ENCODE data around the gene CASD1. TPM values are rescaled to one million over a fixed set of nuclear protein-coding genes. Genes with fewer than 3 reads are reported as not detected.

The CASD1 gene
- total RNA-seq, 2 experiments from 2014 or later = 10.6 to 13.8 TPM

GRCh38 chr7:94595717-94596116 is 86.1 kb downstream of the CASD1 start:
- DNase-seq (no peak), ATAC-seq (no peak)
- no peaks in the 10 kb centered on the region for H3K9me3 Mint-ChIP-seq (ENCODE audit: insufficient read depth)
- H3K4me3 Mint-ChIP-seq = no peak overlapping the region
- no peaks in the 10 kb centered on the region for H3K4me1 Mint-ChIP-seq (ENCODE audit: low read depth)
- H3K36me3 Mint-ChIP-seq (ENCODE audit: low read depth) = no peaks in the 10 kb centered on the region
- CTCF ChIA-PET = no interaction called here
- no peak overlapping the region for H3K27ac Mint-ChIP-seq
- H3K27me3 Mint-ChIP-seq (ENCODE audit: low read depth) = no peaks in the 10 kb centered on the region
- POLR2A ChIA-PET = no interaction called here

- no peaks in the 10 kb centered on the region for H3K4me1 Mint-ChIP-seq (ENCODE audit: low read depth)
These were observed 90.7 kb downstream of the CASD1 start for GRCh38 chr7:94600267-94600666.

GRCh38 chr7:94602181-94602580 is 92.6 kb downstream of the CASD1 start:
- Mint-ChIP-seq H3K27ac (no peak overlapping the region), H3K4me3 (no peak overlapping the region)
- POLR2A ChIA-PET = no interaction called here

More at GRCh38 chr7:94600267-94600666, 90.7 kb downstream of the CASD1 start:
- Mint-ChIP-seq H3K27me3 (ENCODE audit: low read depth) (no peaks in the 10 kb centered on the region), H3K36me3 (ENCODE audit: low read depth) (no peaks in the 10 kb centered on the region), H3K27ac (no peak overlapping the region), H3K4me3 (no peak overlapping the region), H3K9me3 (ENCODE audit: insufficient read depth) (no peaks in the 10 kb centered on the region)
- ATAC-seq (no peak), DNase-seq (no peak)
- ChIA-PET POLR2A (no interaction called here), CTCF (no interaction called here)

GRCh38 chr7:94605031-94605430 is 95.4 kb downstream of the CASD1 start:
- no peak overlapping the region for H3K27ac Mint-ChIP-seq
- DNase-seq (no peak), ATAC-seq (no peak)
- peaks cover 2% of the 10 kb centered on the region for H3K27me3 Mint-ChIP-seq (ENCODE audit: low read depth)
- CTCF ChIA-PET = no interaction called here
- no peaks in the 10 kb centered on the region for H3K9me3 Mint-ChIP-seq (ENCODE audit: insufficient read depth)
- no peak overlapping the region for H3K4me3 Mint-ChIP-seq
- POLR2A ChIA-PET = no interaction called here
- no peaks in the 10 kb centered on the region for H3K4me1 Mint-ChIP-seq (ENCODE audit: low read depth)
- no peaks in the 10 kb centered on the region for H3K36me3 Mint-ChIP-seq (ENCODE audit: low read depth)

More at GRCh38 chr7:94602181-94602580, 92.6 kb downstream of the CASD1 start:
- CTCF ChIA-PET = no interaction called here
- Mint-ChIP-seq H3K4me1 (ENCODE audit: low read depth) (no peaks in the 10 kb centered on the region), H3K9me3 (ENCODE audit: insufficient read depth) (no peaks in the 10 kb centered on the region), H3K27me3 (ENCODE audit: low read depth) (peaks cover 2% of the 10 kb centered on the region), H3K36me3 (ENCODE audit: low read depth) (no peaks in the 10 kb centered on the region)
- ATAC-seq (no peak), DNase-seq (no peak)

Other genes with a start within 250 kb of the CASD1 start
- gene COL1A2, start 114.9 kb upstream of the CASD1 start, total RNA-seq = under 1 TPM; 0.16 to 0.21 TPM
- not detected for gene SGCE, start 146.3 kb downstream of the CASD1 start, total RNA-seq

Data from activated CD8-positive, alpha-beta T cell treated with anti-CD3 and anti-CD28 coated beads, Interleukin-2, amount 10 ng/mL, durations not matched to agents 7 days and 5 days (primary cell).